Right kidney (tissue), 1 donor: Measurements from ENCODE around the gene SVBP.
A peak's percentile ranks its signal among the peaks of the same experiment; 100 is the strongest.

Source experiments
- DNase-seq: peaks from one replicate; pipeline ENCODE4 v3.0.0-alpha.2; 2016

The SVBP gene

GRCh38 chr1:42765832-42766740, 51.1 kb downstream of the SVBP start:
- peak; percentile 72 for DNase-seq

- peak; percentile 48 for DNase-seq
These were observed 51.9 kb downstream of the SVBP start for GRCh38 chr1:42765269-42765668.

GRCh38 chr1:42762269-42762668, 54.9 kb downstream of the SVBP start:
- DNase-seq: no peak

- DNase-seq: no peak
These were observed 55.6 kb downstream of the SVBP start for GRCh38 chr1:42761567-42761966.

GRCh38 chr1:42759114-42759513, 58.1 kb downstream of the SVBP start:
- no peak for DNase-seq

GRCh38 chr1:42758641-42759040, 58.6 kb downstream of the SVBP start:
- DNase-seq: no peak

- DNase-seq: no peak
These were observed 59.3 kb downstream of the SVBP start for GRCh38 chr1:42757892-42758275.
